Panc1 (cell line): ENCODE data around the gene SPSB1. TPM values are rescaled to one million over a fixed set of nuclear protein-coding genes. Genes with fewer than 3 reads are reported as not detected.

Experiments used
- ATAC-seq: fragments of 200-7000 bp; cut with Tn5 transposase; 2 replicates; pipeline ENCODE4 v1.9.1; 2020; ENCODE audit warnings: mild to moderate bottlenecking, moderate library complexity
- BruUV-seq: library from RNA; stranded (reverse); fragments of 400-500 nt; replicated peaks from 2 replicates; lab custom pipeline; 2021; lab: Mats Ljungman, UMichigan
- CTCF ChIA-PET: fragments of 300-600 bp; sonication (Branson Sonifier 250); formaldehyde crosslinking; loops from one replicate; lab custom pipeline; 2022; ENCODE audit warnings: antibody characterized with exemption; lab: Charles Lee
- POLR2A ChIA-PET: fragments of 300-600 bp; sonication (Branson Sonifier 250); formaldehyde crosslinking; loops from one replicate; lab custom pipeline; 2022; ENCODE audit warnings: antibody characterized with exemption; lab: Charles Lee
- DNase-seq: peaks from one replicate; pipeline ENCODE4 v3.0.0-alpha.2; 2010; ENCODE audit warnings: low read depth, low spot score
- H3K27ac ChIP-seq: 2 replicates; pipeline ENCODE4 v1.5.1; 2011; ENCODE audit warnings: mild to moderate bottlenecking, low read length, inconsistent platforms
- H3K27me3 ChIP-seq: fragments of 200-500 bp; sonication (Bioruptor generic); 2 replicates; pipeline ENCODE4 v1.6.0; 2014; ENCODE audit warnings: low read length, inconsistent platforms; ENCODE audit not compliant: control insufficient read depth, insufficient read depth
- H3K36me3 ChIP-seq: fragments of 200-500 bp; sonication (Bioruptor generic); 2 replicates; pipeline ENCODE4 v1.5.1; 2014; ENCODE audit warnings: inconsistent platforms, mild to moderate bottlenecking, low read length, moderate library complexity; ENCODE audit not compliant: control insufficient read depth, insufficient read depth
- H3K4me1 ChIP-seq: 2 replicates; pipeline ENCODE4 v1.5.1; 2011; ENCODE audit warnings: inconsistent platforms, mild to moderate bottlenecking, low read length, moderate library complexity; ENCODE audit not compliant: control insufficient read depth, insufficient read depth
- H3K4me3 ChIP-seq, 2 experiments: 2 replicates each; pipeline ENCODE4 v1.5.1; 2011 to 2012; ENCODE audit warnings: low read depth in 2 of 2, low read length in 2 of 2, mild to moderate bottlenecking in 2 of 2, inconsistent platforms in 1 of 2, moderate library complexity in 1 of 2
- H3K9me3 ChIP-seq: fragments of 200-500 bp; sonication (Bioruptor generic); 2 replicates; pipeline ENCODE4 v1.5.1; 2014; ENCODE audit warnings: low read depth, mild to moderate bottlenecking, inconsistent platforms, low read length, moderate library complexity; ENCODE audit not compliant: control insufficient read depth, insufficient read depth
- CTCF ChIP-seq: fragments of 450-650 bp; IDR thresholded peaks from 2 replicates; pipeline ENCODE4 v1.5.1; 2017; ENCODE audit warnings: mild to moderate bottlenecking
- POLR2AphosphoS5 ChIP-seq: IDR thresholded peaks from 2 replicates; pipeline ENCODE4 v1.6.1; 2012; ENCODE audit warnings: mild to moderate bottlenecking, low read depth, low read length, moderate library complexity
- REST ChIP-seq, 2 experiments: IDR thresholded peaks; 2 replicates each; pipeline ENCODE4 v1.6.1; 2011 to 2012; ENCODE audit warnings: low read depth in 2 of 2, control low read depth in 1 of 2, low read length in 1 of 2, mild to moderate bottlenecking in 1 of 2, moderate library complexity in 1 of 2; ENCODE audit not compliant: insufficient read depth in 1 of 2
- SIN3A ChIP-seq: IDR thresholded peaks from 2 replicates; pipeline ENCODE4 v1.6.1; 2012; ENCODE audit warnings: low read depth, mild to moderate bottlenecking, low read length, moderate library complexity, borderline replicate concordance; ENCODE audit not compliant: insufficient read depth
- TCF7L2 ChIP-seq: IDR thresholded peaks from 2 replicates; pipeline ENCODE4 v1.6.1; 2011; ENCODE audit warnings: mild to moderate bottlenecking, low read depth, low read length, inconsistent platforms
- in situ Hi-C: cut with HindIII; loops from 2 replicates; pipeline ENCODE4 v1.10.0; 2016; ENCODE audit warnings: low sequenced_read_pairs, low pct_unique_long_range_greater_than_20kb
- intact Hi-C: fragments of 100-400 bp; cut with micrococcal nuclease; formaldehyde crosslinking; loops from one replicate; pipeline ENCODE4 v1.10.0; 2022; ENCODE audit not compliant: unreplicated experiment
- total RNA-seq: library from RNA; stranded (reverse); gene quantifications from one replicate; pipeline ENCODE4 v1.2.1, GENCODE V29; 2021; ENCODE audit not compliant: unreplicated experiment

SPSB1 gene
- total RNA-seq, 1 experiment from 2014 or later: 73.7 TPM

- TF ChIP-seq SIN3A: no peak
- TF ChIP-seq CTCF: no peak
- TF ChIP-seq REST (IDR thresholded peaks at IDR 0.05; ENCODE audit: insufficient read depth in 1 of 2, low read depth in 2 of 2, low read length in 1 of 2): no peak
- H3K36me3 ChIP-seq: no peaks in the 10 kb centered on the region
- peak overlapping the region; percentile 85 for H3K27ac ChIP-seq
- DNase-seq (no peak), ATAC-seq (peak; percentile 47; the same call in 1 of the 2 replicates)
- BruUV-seq: no TSS peak
- peaks cover 6% of the 10 kb centered on the region; the same call in 1 of the 2 replicates for H3K9me3 ChIP-seq
- in situ Hi-C loops: no loop called here
- CTCF ChIA-PET: interaction anchor here (0.5 to 2.6 kb wide), 10 partner anchors 28 to 1559 kb away, joined by 3 to 23 read pairs (median 4); no protein-coding TSS in a partner anchor
- intact Hi-C loops: loop anchor here (1.0 kb wide), 1 partner anchor 201 kb away; no protein-coding TSS in a partner anchor
- H3K4me1 ChIP-seq: peaks cover 27% of the 10 kb centered on the region
- H3K27me3 ChIP-seq: no peaks in the 10 kb centered on the region
- no peak overlapping the region for H3K4me3 ChIP-seq
- POLR2A ChIA-PET: interaction anchor here (0.6 to 1.0 kb wide), 3 partner anchors 15 to 269 kb away, joined by 3 to 5 read pairs (median 3); no protein-coding TSS in a partner anchor
Measured at GRCh38 chr1:9289711-9290485, 2.8 kb upstream of the SPSB1 start.

GRCh38 chr1:9291914-9292360 lies 757 bp upstream of the SPSB1 start:
- no peak for TF ChIP-seq TCF7L2
- no peak for TF ChIP-seq SIN3A
- TF ChIP-seq REST (IDR thresholded peaks at IDR 0.05; ENCODE audit: insufficient read depth in 1 of 2, low read depth in 2 of 2, low read length in 1 of 2): no peak
- no peak for TF ChIP-seq POLR2AphosphoS5
- no peak for TF ChIP-seq CTCF
- peak overlapping the region; percentile 79 for H3K27ac ChIP-seq
- H3K9me3 ChIP-seq: peaks cover 6% of the 10 kb centered on the region; the same call in 1 of the 2 replicates
- no peaks in the 10 kb centered on the region; the same call in 1 of the 2 replicates for H3K36me3 ChIP-seq
- no TSS peak for BruUV-seq
- ChIA-PET POLR2A (interaction anchor here (0.6 kb wide), 3 partner anchors 48 to 167 kb away, joined by 3 to 4 read pairs (median 3); no protein-coding TSS in a partner anchor), CTCF (interaction anchor here (1.1 kb wide), 1 partner anchor 163 kb away, joined by 4 read pairs; no protein-coding TSS in a partner anchor)
- ATAC-seq: peak; percentile 32
- intact Hi-C loops: no loop called here
- peak overlapping the region; percentile 61 to 62 for H3K4me3 ChIP-seq
- in situ Hi-C loops: no loop called here
- H3K4me1 ChIP-seq: peaks cover 47% of the 10 kb centered on the region
- H3K27me3 ChIP-seq: no peaks in the 10 kb centered on the region
- DNase-seq: no peak
